Activated naive CD8-positive, alpha-beta T cell treated with anti-CD3 and anti-CD28 coated beads for 36 hours (primary cell): ENCODE measurements around the gene CNOT4. TPM values are rescaled to one million over a fixed set of nuclear protein-coding genes. Genes with fewer than 3 reads are reported as not detected.

Experiments used
- total RNA-seq, 2 experiments: library from RNA; stranded (reverse); gene quantifications; one replicate each; pipeline ENCODE4 v1.2.3, GENCODE V29; 2021

The CNOT4 gene
- total RNA-seq, 2 experiments from 2014 or later = 17.0 to 17.5 TPM

Other genes with a start within 250 kb of the CNOT4 start
- 100 to 1,000 TPM; 145 to 148 TPM for gene NUP205, start 47.8 kb upstream of the CNOT4 start, total RNA-seq
- gene STMP1, start 152.4 kb upstream of the CNOT4 start, total RNA-seq = 10 to 100 TPM; 25.4 to 26.8 TPM
- gene SLC13A4, start 218.1 kb upstream of the CNOT4 start, total RNA-seq = not detected
- gene FAM180A, start 238.7 kb upstream of the CNOT4 start, total RNA-seq = not detected